Neural progenitor cell (in vitro differentiated cells): ENCODE measurements around the gene GRID1.

Experiments used
- CTCF ChIP-seq: fragments of 200-600 bp; sonication (generic); IDR thresholded peaks from 2 replicates; pipeline ENCODE4 v1.5.1; 2017; ENCODE audit warnings: antibody characterized with exemption, mild to moderate bottlenecking
- EZH2 ChIP-seq: fragments of 200-600 bp; sonication (generic); IDR thresholded peaks from 2 replicates; pipeline ENCODE4 v1.6.1; 2017; ENCODE audit warnings: antibody characterized with exemption, mild to moderate bottlenecking, moderate library complexity
- EZH2phosphoT487 ChIP-seq: fragments of 200-600 bp; sonication (generic); IDR thresholded peaks from 2 replicates; pipeline ENCODE4 v1.6.1; 2017; ENCODE audit warnings: antibody characterized with exemption

- TF ChIP-seq EZH2 (no peak), CTCF (no peak), EZH2phosphoT487 (no peak)
These were observed 293.2 kb downstream of the GRID1 start for GRCh38 chr10:86073199-86073977.
